Sigmoid colon (tissue), 4 donors: ENCODE results near the gene PDE4D.
A peak's percentile ranks its signal among the peaks of the same experiment; 100 is the strongest.

Experiments used
- CTCF ChIP-seq, 4 experiments: fragments of 450-650 bp in 3 of 4; fragments of 200-600 bp in 1 of 4; IDR thresholded peaks; one replicate each; pipeline ENCODE4 v1.5.1; 2016 to 2019; ENCODE audit warnings: antibody characterized with exemption in 4 of 4, mild to moderate bottlenecking in 3 of 4, moderate library complexity in 2 of 4
- POLR2A ChIP-seq, 2 donors: fragments of 450-650 bp; IDR thresholded peaks; one replicate each; pipeline ENCODE4 v1.6.1; 2016; ENCODE audit warnings: antibody characterized with exemption in 2 of 2, mild to moderate bottlenecking in 2 of 2, moderate library complexity in 2 of 2
- POLR2AphosphoS5 ChIP-seq, 4 donors: sonication (generic); formaldehyde crosslinking; IDR thresholded peaks; one replicate each; pipeline ENCODE4 v1.6.1; 2017; ENCODE audit warnings: antibody characterized with exemption in 4 of 4

GRCh38 chr5:59685793-59686192 is 207.7 kb downstream of the PDE4D start:
- TF ChIP-seq CTCF (IDR thresholded peaks at IDR 0.05) (no peak), POLR2A (IDR thresholded peaks at IDR 0.05) (no peak), POLR2AphosphoS5 (IDR thresholded peaks at IDR 0.05) (peak in 1 of 4 donors; percentile 5)
